ENCODE results near the gene AP5M1. TPM values are rescaled to one million over a fixed set of nuclear protein-coding genes. Genes with fewer than 3 reads are reported as not detected.
"Not testable (repeated sequence)": the region's sequence is repeated elsewhere in the genome, so short reads cannot be mapped to it uniquely, and the experiment has no call there.

AP5M1 gene
- total and polyA plus RNA-seq, 2 of the 4 experiments (the other 2 are of a cell fraction), result 16.1 to 28.3 TPM

DNA sequence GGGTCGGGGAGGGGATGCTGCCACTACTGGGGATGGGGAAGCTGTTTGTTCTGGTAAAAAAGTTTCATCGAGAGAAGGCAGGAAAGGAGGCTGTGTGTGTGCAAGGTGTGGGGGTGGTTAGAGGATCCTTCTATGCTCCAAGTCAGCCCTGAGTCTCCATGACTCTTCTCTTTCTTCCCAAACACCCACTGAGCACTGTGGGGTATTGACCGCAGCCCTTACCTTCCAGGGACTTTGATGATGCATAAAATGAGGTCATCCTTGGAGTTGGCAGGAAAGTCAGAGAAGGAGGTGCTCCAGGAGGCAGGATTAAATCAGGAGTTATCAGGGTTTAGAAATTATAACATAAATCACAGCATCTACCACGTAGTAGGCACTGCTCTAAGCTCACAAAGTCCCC, 63.7 kb downstream of the AP5M1 start:
- peak; percentile 8 for DNase-seq
- H3K4me2 ChIP-seq (ENCODE audit: low read depth, low read length); in situ Hi-C loops (cut with MboI; ENCODE audit: low sequenced_read_pairs): not testable (repeated sequence)

DNA sequence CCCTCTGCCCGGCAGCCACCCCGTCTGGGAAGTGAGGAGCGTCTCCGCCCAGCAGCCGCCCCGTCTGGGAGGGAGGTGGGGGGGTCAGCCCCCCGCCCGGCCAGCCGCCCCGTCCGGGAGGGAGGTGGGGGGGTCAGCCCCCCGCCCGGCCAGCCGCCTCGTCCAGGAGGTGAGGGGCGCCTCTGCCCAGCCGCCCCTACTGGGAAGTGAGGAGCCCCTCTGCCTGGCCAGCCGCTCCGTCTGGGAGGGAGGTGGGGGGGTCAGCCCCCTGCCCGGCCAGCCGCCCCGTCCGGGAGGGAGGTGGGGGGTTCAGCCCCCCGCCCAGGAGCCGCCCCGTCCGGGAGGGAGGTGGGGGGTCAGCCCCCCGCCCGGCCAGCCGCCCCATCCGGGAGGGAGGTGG, 65.0 kb downstream of the AP5M1 start:
- H3K27me3 ChIP-seq (ENCODE audit: control insufficient read depth, insufficient read depth, low read length); H3K27ac ChIP-seq (ENCODE audit: insufficient read depth, low read length); DNase-seq; in situ Hi-C loops (cut with MboI; ENCODE audit: low sequenced_read_pairs); H4K8ac ChIP-seq (ENCODE audit: low read depth in 2 of 2, low read length in 2 of 2); intact Hi-C loops (cut with micrococcal nuclease); H4K5ac ChIP-seq (ENCODE audit: low read depth, low read length); H4K91ac ChIP-seq (ENCODE audit: insufficient read depth, low read depth, low read length); H2BK20ac ChIP-seq (ENCODE audit: low read depth, low read length); dilution Hi-C loops (cut with HindIII; ENCODE audit: low sequenced_read_pairs, unreplicated experiment); BruUV-seq (replicated peaks); H3K9me3 ChIP-seq (ENCODE audit: control insufficient read depth, insufficient read depth, low read length); H3K56ac ChIP-seq (ENCODE audit: extremely low read depth, insufficient read depth, low read length); H3K36me3 ChIP-seq (ENCODE audit: control insufficient read depth, insufficient read depth, low read length); H4K20me1 ChIP-seq (ENCODE audit: insufficient read depth, low read length); H2AK5ac ChIP-seq (ENCODE audit: low read depth, low read length); H3K18ac ChIP-seq (ENCODE audit: low read depth, low read length); H3K4me2 ChIP-seq (ENCODE audit: low read depth, low read length); H3K4ac ChIP-seq (ENCODE audit: low read depth, low read length); H2BK120ac ChIP-seq (ENCODE audit: low read depth, low read length); H3K14ac ChIP-seq (replicated peaks; ENCODE audit: low read depth, low read length); H3K9me1 ChIP-seq (ENCODE audit: insufficient read depth, low read length); H3K4me1 ChIP-seq (ENCODE audit: control insufficient read depth, insufficient read depth, low read length); H3K9ac ChIP-seq (ENCODE audit: low read depth, low read length); H2BK15ac ChIP-seq (ENCODE audit: low read depth, low read length); POLR2A ChIA-PET (ENCODE audit: unreplicated experiment); H3K23ac ChIP-seq (ENCODE audit: low read depth, low read length); H2AFZ ChIP-seq (replicated peaks; ENCODE audit: low read length, poor library complexity); H3K4me3 ChIP-seq (ENCODE audit: insufficient read depth, low read depth, low read length); ATAC-seq (ENCODE audit: low read depth); H2AK9ac ChIP-seq (replicated peaks; ENCODE audit: low read depth, low read length, poor library complexity); H3K79me1 ChIP-seq (ENCODE audit: low read depth in 1 of 2, low read length in 2 of 2); H2BK5ac ChIP-seq (ENCODE audit: low read depth, low read length, poor library complexity, severe bottlenecking): not testable (repeated sequence)
- CTCF ChIA-PET, result interaction anchor here (0.7 kb wide), 1 partner anchor 1692 kb away, joined by 3 read pairs; no protein-coding TSS in a partner anchor
- no CpG with 5 or more reads among the region's 31 CpGs for WGBS, 2 experiments (ENCODE audit: extremely low coverage in 2 of 2, insufficient read length in 1 of 2)

More for the DNA sequence above, 63.7 kb downstream of the AP5M1 start:
- H3K23ac ChIP-seq (ENCODE audit: low read depth, low read length); H2BK5ac ChIP-seq (ENCODE audit: low read depth, low read length, poor library complexity, severe bottlenecking); BruUV-seq (replicated peaks); H3K9me3 ChIP-seq (ENCODE audit: control insufficient read depth, insufficient read depth, low read length); CTCF ChIA-PET; ATAC-seq (ENCODE audit: low read depth); H4K5ac ChIP-seq (ENCODE audit: low read depth, low read length); H4K91ac ChIP-seq (ENCODE audit: insufficient read depth, low read depth, low read length); H2BK120ac ChIP-seq (ENCODE audit: low read depth, low read length); H3K4ac ChIP-seq (ENCODE audit: low read depth, low read length); H3K4me1 ChIP-seq (ENCODE audit: control insufficient read depth, insufficient read depth, low read length); H3K14ac ChIP-seq (replicated peaks; ENCODE audit: low read depth, low read length); H3K27ac ChIP-seq (ENCODE audit: insufficient read depth, low read length); H3K36me3 ChIP-seq (ENCODE audit: control insufficient read depth, insufficient read depth, low read length); dilution Hi-C loops (cut with HindIII; ENCODE audit: low sequenced_read_pairs, unreplicated experiment); H4K20me1 ChIP-seq (ENCODE audit: insufficient read depth, low read length); H2AFZ ChIP-seq (replicated peaks; ENCODE audit: low read length, poor library complexity); H2BK15ac ChIP-seq (ENCODE audit: low read depth, low read length); H3K9ac ChIP-seq (ENCODE audit: low read depth, low read length); H4K8ac ChIP-seq (ENCODE audit: low read depth in 2 of 2, low read length in 2 of 2); H3K27me3 ChIP-seq (ENCODE audit: control insufficient read depth, insufficient read depth, low read length); H3K79me1 ChIP-seq (ENCODE audit: low read depth in 1 of 2, low read length in 2 of 2); H3K9me1 ChIP-seq (ENCODE audit: insufficient read depth, low read length); H3K18ac ChIP-seq (ENCODE audit: low read depth, low read length); H2BK20ac ChIP-seq (ENCODE audit: low read depth, low read length); H2AK9ac ChIP-seq (replicated peaks; ENCODE audit: low read depth, low read length, poor library complexity); H3K4me3 ChIP-seq (ENCODE audit: insufficient read depth, low read depth, low read length); H2AK5ac ChIP-seq (ENCODE audit: low read depth, low read length); H3K56ac ChIP-seq (ENCODE audit: extremely low read depth, insufficient read depth, low read length); intact Hi-C loops (cut with micrococcal nuclease): not testable (repeated sequence)
- POLR2A ChIA-PET (ENCODE audit: unreplicated experiment), result interaction anchor here (0.6 kb wide), 1 partner anchor 125 kb away, joined by 3 read pairs; no protein-coding TSS in a partner anchor
- no CpG with 5 or more reads among the region's 4 CpGs for WGBS, 2 experiments (ENCODE audit: extremely low coverage in 2 of 2, insufficient read length in 1 of 2)
